ENCODE data around the gene GNG14.
"Not testable (repeated sequence)": the region's sequence is repeated elsewhere in the genome, so short reads cannot be mapped to it uniquely, and the experiment has no call there.

The GNG14 gene

GRCh38 chr19:12723641-12724426 is 36.0 kb downstream of the GNG14 start, which contains the start of gene TNPO2:
Gene TNPO2 (minus strand): TSS chr19:12723932. CDS start chr19:12720977, 2,955 bp downstream.
- H3K27ac ChIP-seq (ENCODE audit: low read depth, low read length, poor library complexity, severe bottlenecking), result peak within 1 kb of the TSS; percentile 78
- no peaks in the 10 kb centered on the region for H3K9me3 ChIP-seq (ENCODE audit: low read length)
- no peaks in the 10 kb centered on the region for H3K9me2 ChIP-seq (ENCODE audit: low read depth, low read length)
- peaks cover 46% of the 10 kb centered on the region for H3K79me2 ChIP-seq (ENCODE audit: insufficient read depth, low read length)
- peak within 1 kb of the TSS; percentile 73 for H3K4me3 ChIP-seq (ENCODE audit: low read depth, low read length, poor library complexity, severe bottlenecking)
- peaks cover 32% of the 10 kb centered on the region for H3K36me3 ChIP-seq (ENCODE audit: insufficient read depth, low read length)
- no peak within 1 kb of the TSS; the same call in 1 of the 2 replicates for H2AFZ ChIP-seq (ENCODE audit: low read length)
- peaks cover 33% of the 10 kb centered on the region for H3K4me1 ChIP-seq (ENCODE audit: insufficient read depth, low read length, severe bottlenecking)
- peak within 1 kb of the TSS; percentile 90 for H3K9ac ChIP-seq (ENCODE audit: low read length)
- H3F3A ChIP-seq (ENCODE audit: insufficient read depth, low read length), result peaks cover 7% of the 10 kb centered on the region
- no peaks in the 10 kb centered on the region for H4K20me1 ChIP-seq (ENCODE audit: insufficient read depth, low read length)
- no peak for TF ChIP-seq CTCF (IDR thresholded peaks at IDR 0.05; ENCODE audit: low read length)
- TF ChIP-seq EZH2 (IDR thresholded peaks at IDR 0.05; ENCODE audit: borderline replicate concordance, low read length), result no peak
- H3K27me3 ChIP-seq (ENCODE audit: insufficient read depth, low read length), result no peaks in the 10 kb centered on the region
- H3K4me2 ChIP-seq (ENCODE audit: low read length), result peak within 1 kb of the TSS; percentile 90

GRCh38 chr19:12725612-12726011 is 37.8 kb downstream of the GNG14 start:
- H4K20me1 ChIP-seq (ENCODE audit: insufficient read depth, low read length), result not testable (repeated sequence)

GRCh38 chr19:12726988-12727316 is 39.2 kb downstream of the GNG14 start:
- H3K36me3 ChIP-seq (ENCODE audit: insufficient read depth, low read length), result peaks cover 46% of the 10 kb centered on the region
- peak overlapping the region; percentile 83 for H3K27ac ChIP-seq (ENCODE audit: low read depth, low read length, poor library complexity, severe bottlenecking)
- no peaks in the 10 kb centered on the region for H4K20me1 ChIP-seq (ENCODE audit: insufficient read depth, low read length)
- H3K9me2 ChIP-seq (ENCODE audit: low read depth, low read length), result no peaks in the 10 kb centered on the region
- H3K4me1 ChIP-seq (ENCODE audit: insufficient read depth, low read length, severe bottlenecking), result peaks cover 22% of the 10 kb centered on the region
- H3K4me3 ChIP-seq (ENCODE audit: low read depth, low read length, poor library complexity, severe bottlenecking), result no peak overlapping the region
- no peak overlapping the region; the same call in 1 of the 2 replicates for H3K4me2 ChIP-seq (ENCODE audit: low read length)
- no peak overlapping the region for H2AFZ ChIP-seq (ENCODE audit: low read length)
- no peaks in the 10 kb centered on the region for H3K9me3 ChIP-seq (ENCODE audit: low read length)
- H3K9ac ChIP-seq (ENCODE audit: low read length), result peak overlapping the region; percentile 8; the same call in 1 of the 2 replicates
- peaks cover 7% of the 10 kb centered on the region for H3F3A ChIP-seq (ENCODE audit: insufficient read depth, low read length)
- H3K27me3 ChIP-seq (ENCODE audit: insufficient read depth, low read length), result no peaks in the 10 kb centered on the region
- no peak for TF ChIP-seq EZH2 (IDR thresholded peaks at IDR 0.05; ENCODE audit: borderline replicate concordance, low read length)
- TF ChIP-seq CTCF (IDR thresholded peaks at IDR 0.05; ENCODE audit: low read length), result no peak
- peaks cover 21% of the 10 kb centered on the region for H3K79me2 ChIP-seq (ENCODE audit: insufficient read depth, low read length)

More at GRCh38 chr19:12725612-12726011, 37.8 kb downstream of the GNG14 start:
- not testable (repeated sequence) for H3K9me3 ChIP-seq (ENCODE audit: low read length); H2AFZ ChIP-seq (ENCODE audit: low read length); H3K4me2 ChIP-seq (ENCODE audit: low read length); H3K9me2 ChIP-seq (ENCODE audit: low read depth, low read length); H3K9ac ChIP-seq (ENCODE audit: low read length); H3K4me3 ChIP-seq (ENCODE audit: low read depth, low read length, poor library complexity, severe bottlenecking); H3K27me3 ChIP-seq (ENCODE audit: insufficient read depth, low read length); H3F3A ChIP-seq (ENCODE audit: insufficient read depth, low read length)
- Histone ChIP-seq H3K36me3 (ENCODE audit: insufficient read depth, low read length) (peaks cover 35% of the 10 kb centered on the region), H3K27ac (ENCODE audit: low read depth, low read length, poor library complexity, severe bottlenecking) (peak overlapping the region; percentile 83), H3K4me1 (ENCODE audit: insufficient read depth, low read length, severe bottlenecking) (peaks cover 28% of the 10 kb centered on the region), H3K79me2 (ENCODE audit: insufficient read depth, low read length) (peaks cover 29% of the 10 kb centered on the region)

Measured in OCI-LY1 (cell line).